ENCODE measurements around the gene NUS1. TPM values are rescaled to one million over a fixed set of nuclear protein-coding genes. Genes with fewer than 3 reads are reported as not detected.
"Not testable (repeated sequence)": the region's sequence is repeated elsewhere in the genome, so short reads cannot be mapped to it uniquely, and the experiment has no call there.

The NUS1 gene
- total and polyA plus RNA-seq, 3 donors from 2014 or later: 16.6 to 21.5 (median 20.2) TPM

- DNase-seq: no peak
- intact Hi-C loops (cut with DNase I; ENCODE audit: low total_unique reads): no loop called here
- H3K4me1 ChIP-seq: no peaks in the 10 kb centered on the region
- TF ChIP-seq POLR2A (IDR thresholded peaks at IDR 0.05) (no peak), CTCF (IDR thresholded peaks at IDR 0.05) (no peak)
- H3K9me3 ChIP-seq: no peaks in the 10 kb centered on the region
- H3K27ac ChIP-seq: no peak overlapping the region
- H3K27me3 ChIP-seq: no peaks in the 10 kb centered on the region
- H3K36me3 ChIP-seq (ENCODE audit: low read depth, missing control alignments): no peaks in the 10 kb centered on the region
- no peak overlapping the region for H3K4me3 ChIP-seq
These were observed 6.5 kb upstream of the NUS1 start for GRCh38 chr6:117668736-117669135.

GRCh38 chr6:117674503-117674902 lies 766 bp upstream of the NUS1 start:
- no peak for DNase-seq
- intact Hi-C loops (cut with DNase I; ENCODE audit: low total_unique reads): loop anchor here (10.0 kb wide), 1 partner anchor 70 kb away; the partner anchor contains the start of gene GOPC

GRCh38 chr6:117675658-117676301 lies 511 bp downstream of the NUS1 start:
- H3K36me3 ChIP-seq (ENCODE audit: low read depth, missing control alignments); H3K9me3 ChIP-seq; DNase-seq; H3K27me3 ChIP-seq: not testable (repeated sequence)
- intact Hi-C loops (cut with DNase I; ENCODE audit: low total_unique reads): loop anchor here (10.0 kb wide), 1 partner anchor 71 kb away; the partner anchor contains the start of gene GOPC
- 0 to 3% methylated on average over 14 to 19 of the region's 62 CpGs for WGBS, 2 donors
- peak overlapping the region; percentile 67 to 80 for H3K4me3 ChIP-seq
- H3K27ac ChIP-seq: peak overlapping the region; percentile 62 to 76
- peaks cover 20% of the 10 kb centered on the region for H3K4me1 ChIP-seq

More at GRCh38 chr6:117674503-117674902, 766 bp upstream of the NUS1 start:
- no peak overlapping the region for H3K27ac ChIP-seq
- WGBS, 2 donors: 43 to 57% methylated on average over 10 of the region's 10 CpGs
- TF ChIP-seq POLR2A (IDR thresholded peaks at IDR 0.05) (no peak), CTCF (IDR thresholded peaks at IDR 0.05) (no peak)
- no peaks in the 10 kb centered on the region for H3K9me3 ChIP-seq
- peaks cover 20% of the 10 kb centered on the region for H3K4me1 ChIP-seq
- H3K4me3 ChIP-seq: peak overlapping the region; percentile 67 to 80
- H3K36me3 ChIP-seq (ENCODE audit: low read depth, missing control alignments): no peaks in the 10 kb centered on the region
- H3K27me3 ChIP-seq: no peaks in the 10 kb centered on the region

GRCh38 chr6:117676577-117677218 lies 1.4 kb downstream of the NUS1 start:
- intact Hi-C loops (cut with DNase I; ENCODE audit: low total_unique reads): loop anchor here (10.0 kb wide), 1 partner anchor 72 kb away; the partner anchor contains the start of gene GOPC
- no peaks in the 10 kb centered on the region for H3K9me3 ChIP-seq
- no peaks in the 10 kb centered on the region for H3K27me3 ChIP-seq
- no peak for DNase-seq
- peak overlapping the region; percentile 67 to 80 for H3K4me3 ChIP-seq
- WGBS, 2 donors: 34 to 48% methylated on average over 6 of the region's 6 CpGs
- no peak overlapping the region for H3K27ac ChIP-seq
- no peaks in the 10 kb centered on the region for H3K36me3 ChIP-seq (ENCODE audit: low read depth, missing control alignments)
- TF ChIP-seq POLR2A (IDR thresholded peaks at IDR 0.05) (no peak), CTCF (IDR thresholded peaks at IDR 0.05) (no peak)
- H3K4me1 ChIP-seq: peaks cover 20% of the 10 kb centered on the region

- Histone ChIP-seq H3K27ac (no peak overlapping the region), H3K36me3 (ENCODE audit: low read depth, missing control alignments) (no peaks in the 10 kb centered on the region), H3K27me3 (no peaks in the 10 kb centered on the region), H3K9me3 (no peaks in the 10 kb centered on the region), H3K4me3 (no peak overlapping the region), H3K4me1 (peaks cover 20% of the 10 kb centered on the region)
- TF ChIP-seq CTCF (IDR thresholded peaks at IDR 0.05) (no peak), POLR2A (IDR thresholded peaks at IDR 0.05) (no peak)
- no peak for DNase-seq
- 49 to 54% methylated on average over 5 of the region's 5 CpGs for WGBS, 2 donors
- intact Hi-C loops (cut with DNase I; ENCODE audit: low total_unique reads): loop anchor here (10.0 kb wide), 1 partner anchor 73 kb away; the partner anchor contains the start of gene GOPC
These were observed 2.4 kb downstream of the NUS1 start for GRCh38 chr6:117677553-117678141.

All from testis (tissue), 3 donors.